Subcutaneous adipose tissue (tissue), 4 donors: Measurements from ENCODE around the gene AHNAK2. TPM values are rescaled to one million over a fixed set of nuclear protein-coding genes. Genes with fewer than 3 reads are reported as not detected.

Experiments
- CTCF ChIP-seq: fragments of 450-650 bp; IDR thresholded peaks from one replicate; pipeline ENCODE4 v1.5.1; 2016; ENCODE audit warnings: low read depth, mild to moderate bottlenecking, control low read depth, antibody characterized with exemption, moderate library complexity
- total RNA-seq, 4 donors: library from RNA; depleted of rRNA; stranded (reverse); fragments of >200 nt; gene quantifications; one replicate each; pipeline ENCODE4 v1.1.0, GENCODE V29; 2016

The AHNAK2 gene
- total RNA-seq, 4 donors from 2014 or later: 36.9 to 77.5 (median 43.9) TPM

- TF ChIP-seq CTCF: no peak
These were observed 53.6 kb downstream of the AHNAK2 start, which contains the start of gene PLD4 for GRCh38 chr14:104924421-104925213. TSS of gene PLD4 (plus strand) at chr14:104924879. CDS start at chr14:104927141, 2,262 bp downstream.

GRCh38 chr14:104923640-104924420 is 54.3 kb downstream of the AHNAK2 start:
- TF ChIP-seq CTCF: no peak

GRCh38 chr14:104919993-104920315 is 58.2 kb downstream of the AHNAK2 start:
- TF ChIP-seq CTCF: no peak

- no peak for TF ChIP-seq CTCF
These were observed 60.2 kb downstream of the AHNAK2 start for GRCh38 chr14:104917993-104918392.

GRCh38 chr14:104917116-104917515 is 61.1 kb downstream of the AHNAK2 start:
- TF ChIP-seq CTCF: no peak

GRCh38 chr14:104913435-104913834 is 64.7 kb downstream of the AHNAK2 start:
- no peak for TF ChIP-seq CTCF

GRCh38 chr14:104912053-104912452 is 66.1 kb downstream of the AHNAK2 start:
- no peak for TF ChIP-seq CTCF
